ENCODE results near the gene ZNF33B.
"Not testable (repeated sequence)": the region's sequence is repeated elsewhere in the genome, so short reads cannot be mapped to it uniquely, and the experiment has no call there.

Gene ZNF33B

DNA sequence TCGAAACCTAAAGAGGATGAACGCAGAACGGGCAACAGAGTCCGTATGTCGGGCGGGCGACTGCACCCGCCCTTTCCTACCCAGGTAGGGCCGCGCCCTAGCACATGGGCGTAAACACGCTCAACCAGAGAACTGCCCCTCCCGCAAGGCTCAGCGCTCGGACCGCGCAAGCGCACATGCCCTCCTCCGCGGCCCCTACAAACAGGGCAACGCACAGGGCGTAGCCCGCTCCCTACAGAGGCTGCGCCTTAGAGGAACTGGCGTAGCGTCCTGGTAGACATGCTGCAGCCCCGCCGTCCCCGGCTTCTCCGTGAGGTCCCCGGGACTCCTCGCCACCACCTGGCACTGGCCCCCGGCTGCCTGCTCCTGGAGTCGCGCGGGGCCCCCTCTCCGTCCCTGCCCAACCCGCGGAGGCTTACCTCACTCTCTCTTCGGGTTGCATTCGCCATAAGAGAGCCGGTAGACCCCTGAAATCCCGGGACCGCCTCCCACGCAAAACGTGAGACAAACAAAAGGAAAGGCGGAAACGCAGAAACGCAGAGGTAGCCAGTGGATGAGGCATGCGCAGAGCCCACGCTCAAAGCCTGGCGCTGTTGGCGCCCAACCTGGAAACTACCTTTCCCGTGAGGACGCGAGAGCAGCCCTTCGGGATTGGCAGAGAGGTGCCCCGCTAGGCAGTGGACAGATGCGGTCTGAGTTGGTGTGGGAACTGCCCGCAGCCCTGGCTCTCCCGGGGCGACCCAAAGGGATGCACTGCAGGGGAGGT is at the start of gene ZNF33B:
Gene ZNF33B (minus strand): TSS at position 516 of the 766 bp plus-strand sequence. CDS start 1,642 bp downstream, outside the sequence.
- DNase-seq = peak; percentile 91

DNA sequence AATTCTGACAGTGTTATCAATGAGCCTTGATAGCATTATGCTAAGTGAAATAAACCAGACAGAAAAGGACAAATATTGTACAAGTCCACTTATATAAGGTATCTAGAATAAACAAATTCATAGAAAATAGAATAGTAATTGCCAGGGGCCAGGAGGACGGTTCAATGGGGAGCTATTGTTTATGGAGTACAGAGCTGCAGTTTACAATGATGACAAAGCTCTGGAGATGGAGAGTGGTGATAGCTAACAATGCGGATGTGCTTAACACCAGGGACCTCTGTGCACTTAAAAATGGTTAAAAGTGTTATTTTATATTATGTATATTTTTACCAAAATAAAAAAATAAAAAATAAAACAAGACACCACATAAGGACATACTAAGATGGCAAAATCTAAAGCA is 46.1 kb upstream of the ZNF33B start:
- no peak for DNase-seq

DNA sequence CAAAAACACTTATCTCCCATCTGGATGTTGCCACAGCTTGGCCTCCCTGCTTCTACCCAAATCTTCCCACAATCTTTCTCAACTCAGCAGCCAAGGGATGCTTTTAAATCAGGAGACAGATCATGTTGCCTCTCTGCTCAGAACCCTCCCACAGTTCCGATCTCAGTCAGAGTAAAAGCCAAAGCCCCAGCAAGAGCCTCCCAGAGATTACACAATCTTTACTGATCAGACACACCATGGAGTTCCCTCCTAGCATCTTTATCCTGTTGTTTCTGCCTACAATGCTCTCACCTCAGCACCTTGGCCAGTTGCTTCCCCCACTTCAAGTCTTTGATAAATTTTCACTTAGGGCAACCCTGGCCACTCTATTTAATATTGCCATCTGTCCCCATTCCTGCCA is 41.9 kb upstream of the ZNF33B start:
- DNase-seq = no peak

DNA sequence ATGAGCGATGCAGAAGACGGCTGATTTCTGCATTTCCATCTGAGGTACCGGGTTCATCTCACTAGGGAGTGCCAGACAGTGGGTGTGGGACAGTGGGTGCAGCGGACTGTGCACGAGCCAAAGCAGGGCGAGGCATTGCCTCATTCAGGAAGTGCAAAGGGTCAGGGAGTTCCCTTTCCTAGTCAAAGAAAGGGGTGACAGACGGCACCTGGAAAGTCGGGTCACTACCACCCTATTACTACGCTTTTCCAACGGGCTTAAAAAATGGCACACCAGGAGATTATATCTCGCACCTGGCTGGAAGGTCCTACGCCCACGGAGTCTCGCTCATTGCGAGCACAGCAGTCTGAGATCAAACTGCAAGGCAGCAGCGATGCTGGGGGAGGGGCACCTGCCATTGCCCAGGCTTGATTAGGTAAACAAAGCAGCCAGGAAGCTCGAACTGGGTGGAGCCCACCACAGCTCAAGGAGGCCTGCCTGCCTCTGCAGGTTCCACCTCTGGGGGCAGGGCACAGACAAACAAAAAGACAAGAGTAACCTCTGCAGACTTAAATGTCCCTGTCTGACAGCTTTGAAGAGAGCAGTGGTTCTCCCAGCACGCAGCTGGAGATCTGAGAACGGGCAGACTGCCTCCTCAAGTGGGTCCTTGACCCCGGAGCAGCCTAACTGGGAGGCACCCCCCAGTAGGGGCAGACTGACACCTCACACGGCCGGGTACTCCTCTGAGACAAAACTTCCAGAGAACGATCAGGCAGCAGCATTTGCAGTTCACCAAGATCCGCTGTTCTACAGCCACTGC is 27.0 kb upstream of the ZNF33B start:
- DNase-seq = not testable (repeated sequence)

DNA sequence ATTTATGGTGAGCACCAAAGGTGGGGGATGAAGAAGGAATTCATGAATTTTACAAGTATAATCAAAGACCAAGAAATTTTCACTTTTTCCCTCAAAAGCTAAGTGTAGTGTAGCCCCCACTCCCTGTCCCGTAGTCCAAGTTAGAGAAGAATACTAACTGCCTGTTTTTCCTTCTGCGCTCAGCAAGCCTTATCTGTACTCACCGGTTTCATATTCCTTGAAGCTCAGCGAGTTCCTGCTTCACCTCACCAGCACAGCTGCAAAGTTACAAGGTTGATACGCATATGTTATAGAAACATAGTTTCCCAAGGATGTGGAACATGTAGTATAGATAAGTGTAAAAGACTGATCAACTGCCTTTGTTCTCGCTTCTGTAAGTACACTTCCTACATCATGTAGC is 16.0 kb upstream of the ZNF33B start:
- DNase-seq = no peak

DNA sequence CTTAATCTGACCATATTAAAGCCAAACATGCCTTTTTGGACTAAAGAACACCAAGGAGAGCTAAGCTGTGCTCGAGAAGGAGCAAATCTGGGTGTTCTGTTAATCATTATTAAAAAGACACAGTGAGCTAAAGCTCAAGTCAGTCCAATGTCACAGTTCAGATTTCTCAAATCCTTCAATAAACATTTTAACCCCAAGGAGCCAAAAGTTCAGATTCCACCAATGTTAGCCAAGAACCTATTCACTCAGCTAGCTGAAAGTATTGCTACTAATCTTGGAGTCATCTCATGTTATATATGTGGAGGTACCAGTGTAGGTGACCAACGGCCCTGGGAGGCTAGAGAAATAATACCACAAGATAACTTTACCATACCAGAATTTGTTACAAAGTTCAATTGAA is 14.5 kb upstream of the ZNF33B start:
- no peak for DNase-seq

DNA sequence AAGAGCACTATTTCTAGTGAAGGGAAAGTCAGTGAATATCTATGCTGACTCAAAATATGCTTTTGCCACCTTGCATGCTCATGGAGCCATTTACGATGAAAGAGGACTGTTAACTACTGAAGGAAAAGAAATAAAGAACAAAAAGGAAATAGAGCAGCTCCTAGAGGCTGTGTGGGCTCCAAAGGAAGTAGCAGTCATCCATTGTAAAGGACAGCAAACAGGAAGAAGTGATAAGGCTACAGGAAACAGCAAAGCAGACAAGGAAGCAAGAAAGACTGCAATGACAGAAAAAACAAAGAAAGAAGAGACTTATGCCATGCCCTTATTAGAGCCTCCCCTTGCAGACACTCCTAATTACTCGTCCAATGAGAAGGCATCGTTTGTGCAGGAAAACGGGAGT is 12.0 kb upstream of the ZNF33B start:
- DNase-seq = no peak

DNA sequence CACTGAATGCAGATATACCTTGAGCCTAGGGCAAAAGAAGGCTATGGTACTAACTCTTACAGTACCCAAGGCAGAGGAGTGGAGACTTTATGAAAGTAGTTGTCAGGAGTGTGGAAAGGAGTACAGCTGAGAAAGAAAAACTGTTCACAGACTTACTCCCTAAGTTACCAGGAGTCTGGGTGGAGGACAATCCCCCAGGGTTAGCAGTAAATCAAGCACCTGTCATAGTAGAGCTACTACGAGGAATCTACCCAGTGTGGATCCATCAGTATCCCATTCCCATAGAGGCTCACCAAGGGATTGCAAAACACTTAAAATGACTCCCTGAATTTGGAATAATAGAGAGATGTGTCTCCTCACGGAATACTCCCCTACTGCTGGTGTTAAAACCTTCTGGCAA is 10.1 kb upstream of the ZNF33B start:
- DNase-seq = no peak

DNA sequence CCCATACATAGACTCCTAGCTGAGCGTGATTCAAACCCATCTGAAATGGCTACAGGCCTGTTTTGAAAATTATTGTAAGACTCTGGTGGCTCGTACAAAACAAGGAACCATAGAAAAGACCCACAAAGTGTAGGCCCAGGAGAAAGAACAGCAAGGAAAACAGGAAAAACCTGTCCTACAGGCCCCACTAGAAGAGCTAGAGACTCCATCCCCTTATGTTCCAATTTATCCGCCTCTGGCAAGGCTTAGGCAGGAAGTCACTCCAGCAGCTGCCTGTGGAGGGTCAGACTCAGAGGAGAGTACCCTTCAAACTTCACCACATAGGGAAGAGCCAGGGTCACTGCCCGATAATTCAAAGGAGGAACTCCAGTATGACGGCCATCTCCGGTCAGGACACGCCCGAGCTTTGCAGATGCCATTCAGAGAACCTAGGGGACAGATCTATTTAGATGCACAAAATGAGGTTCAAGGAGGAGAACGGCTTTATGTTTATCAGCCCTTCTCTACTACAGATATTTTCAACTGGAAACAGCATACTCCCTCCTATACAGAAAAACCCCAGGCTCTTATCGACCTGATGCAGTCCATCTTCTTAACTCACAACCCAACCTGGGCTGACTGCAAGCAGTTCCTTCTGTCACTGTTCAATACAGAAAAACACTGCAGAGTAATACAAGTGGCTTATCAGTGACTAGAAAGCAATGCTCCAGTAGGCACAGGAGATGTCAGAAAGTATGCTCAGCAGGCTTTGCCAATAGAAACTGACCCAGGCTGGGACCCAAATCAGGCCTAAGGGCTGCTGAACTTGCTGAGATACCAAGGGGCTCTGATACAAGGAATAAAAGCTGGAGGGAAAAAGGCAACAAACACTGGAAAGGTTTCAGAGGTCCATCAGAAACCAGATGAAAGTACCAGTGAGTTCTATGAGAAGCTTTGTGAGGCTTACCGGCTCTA is 8.6 kb upstream of the ZNF33B start:
- DNase-seq = no peak

DNA sequence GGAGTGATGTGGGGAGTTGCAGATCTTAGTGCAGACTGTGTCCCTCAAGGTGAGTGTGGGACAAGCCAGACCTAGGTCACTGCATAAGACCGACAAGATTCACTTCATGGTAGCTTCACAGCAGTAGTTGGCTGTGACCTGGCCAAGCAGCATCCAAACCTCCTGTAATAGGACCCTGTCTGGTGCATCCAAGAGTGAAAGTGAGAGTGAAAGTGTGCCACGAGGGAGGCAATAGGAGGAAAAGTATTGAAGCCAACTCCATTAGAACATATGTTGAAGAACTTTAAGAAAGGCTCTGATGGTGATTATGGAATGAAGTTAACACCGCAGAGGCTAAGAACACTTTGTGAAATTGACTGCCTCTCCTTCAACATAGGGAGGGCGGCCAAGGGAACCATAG is 7.8 kb upstream of the ZNF33B start:
- DNase-seq = no peak

DNA sequence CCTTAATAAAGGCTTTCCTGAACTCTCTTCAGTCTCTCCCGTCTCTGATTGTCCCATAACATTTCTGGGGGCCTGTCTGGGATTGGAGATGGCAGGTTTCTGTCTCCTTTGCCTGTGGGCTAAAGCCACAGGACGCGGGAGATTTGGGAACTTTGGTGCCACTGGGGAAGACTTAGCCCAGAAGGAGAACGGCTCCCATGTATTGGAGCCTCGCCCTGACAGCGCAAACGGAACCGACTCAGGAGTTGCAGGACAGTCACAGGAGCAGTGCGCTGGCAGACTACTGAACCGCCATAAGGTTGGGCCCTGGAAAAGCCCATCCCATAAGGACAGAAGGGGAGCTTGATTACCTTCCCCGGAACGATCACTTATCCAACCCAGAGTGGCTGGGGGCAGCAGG is 7.1 kb upstream of the ZNF33B start:
- no peak for DNase-seq

DNA sequence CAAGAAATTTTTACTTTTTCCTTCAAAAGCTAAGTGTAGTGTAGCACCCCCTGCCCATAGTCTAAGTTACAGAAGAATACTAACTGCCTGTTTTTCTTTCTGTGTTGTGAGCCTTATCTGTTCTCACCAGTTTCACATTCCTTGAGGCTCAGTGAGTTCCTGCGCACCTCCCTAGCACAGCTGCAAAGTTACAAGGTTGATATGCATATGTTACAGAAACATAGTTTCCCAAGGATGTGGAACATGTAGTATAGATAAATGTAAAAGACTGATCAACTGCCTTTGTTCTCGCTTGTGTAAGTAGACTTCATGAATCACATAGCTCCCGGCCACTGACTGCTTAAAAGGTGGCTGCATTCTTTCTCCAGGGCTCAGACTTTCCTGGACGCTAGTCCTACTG is 6.7 kb upstream of the ZNF33B start:
- DNase-seq = no peak

DNA sequence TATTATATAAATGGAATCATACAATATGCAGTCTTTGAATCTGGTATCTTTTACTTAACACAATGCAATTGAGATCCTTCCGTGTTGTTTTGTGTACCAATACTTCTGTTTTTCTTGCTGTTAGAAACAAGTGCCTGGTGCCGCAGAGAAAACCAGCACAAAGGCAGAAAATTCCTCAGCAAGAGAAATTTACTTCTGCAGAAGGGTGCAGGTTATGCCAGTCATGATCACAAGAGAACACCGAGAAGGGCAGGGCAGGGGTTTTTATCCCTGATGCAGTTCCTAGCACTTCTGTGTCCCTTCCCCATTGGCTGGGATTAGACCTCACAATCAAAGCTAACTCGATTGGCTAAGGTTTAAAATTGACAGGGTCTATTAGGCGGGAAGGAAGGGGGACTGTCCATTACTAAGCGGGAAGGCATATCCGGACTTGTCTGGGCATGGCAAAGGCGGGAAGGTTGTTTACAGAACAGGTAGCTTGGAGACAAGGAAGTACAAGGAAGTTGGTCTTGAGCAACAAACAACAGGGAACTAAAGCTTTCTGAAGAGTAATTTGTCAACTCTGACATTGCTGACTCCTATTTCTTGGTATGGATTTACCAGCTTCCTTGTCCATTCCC is 2.4 kb upstream of the ZNF33B start:
- DNase-seq = no peak

DNA sequence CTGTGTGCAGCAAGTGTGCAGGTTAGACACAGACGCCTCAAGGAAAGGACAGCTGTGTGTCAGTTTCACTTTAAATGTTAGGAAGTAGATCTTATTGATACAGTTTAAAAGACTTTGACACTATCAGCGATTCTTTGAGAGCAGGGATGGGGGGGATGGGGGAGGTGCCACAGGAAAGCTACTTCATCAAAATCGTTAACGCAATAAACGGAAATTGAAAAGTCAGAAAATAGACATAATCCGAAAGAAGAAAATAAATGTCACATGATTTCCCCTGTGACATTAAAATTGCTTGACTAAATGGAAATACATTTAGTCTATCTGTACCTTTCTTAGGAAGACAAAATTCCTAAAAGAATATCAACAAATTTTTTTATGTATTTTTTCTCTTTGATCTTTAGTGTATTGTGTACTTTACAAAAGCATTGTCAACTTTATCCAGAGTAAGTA is 476 bp upstream of the ZNF33B start:
- peak; percentile 10 for DNase-seq

DNA sequence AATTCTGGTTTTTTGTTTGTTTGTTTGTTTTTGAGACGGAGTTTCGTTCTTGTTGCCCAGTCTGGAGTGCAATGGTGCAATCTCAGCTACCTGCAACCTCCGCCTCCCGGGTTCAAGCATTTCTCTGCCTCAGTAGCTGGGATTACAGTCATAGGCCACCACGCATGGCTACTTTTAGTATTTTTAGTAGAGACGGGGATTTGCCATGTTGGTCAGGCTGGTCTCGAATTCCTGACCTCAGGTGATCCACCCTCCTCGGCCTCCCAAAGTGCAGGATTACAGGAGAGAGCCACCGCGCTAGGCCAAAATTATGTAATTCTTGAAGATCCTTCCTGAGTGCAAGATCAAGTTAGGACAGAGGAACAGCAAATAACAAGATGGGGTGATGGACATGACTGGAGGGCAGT is 719 bp downstream of the ZNF33B start:
- DNase-seq = no peak

DNA sequence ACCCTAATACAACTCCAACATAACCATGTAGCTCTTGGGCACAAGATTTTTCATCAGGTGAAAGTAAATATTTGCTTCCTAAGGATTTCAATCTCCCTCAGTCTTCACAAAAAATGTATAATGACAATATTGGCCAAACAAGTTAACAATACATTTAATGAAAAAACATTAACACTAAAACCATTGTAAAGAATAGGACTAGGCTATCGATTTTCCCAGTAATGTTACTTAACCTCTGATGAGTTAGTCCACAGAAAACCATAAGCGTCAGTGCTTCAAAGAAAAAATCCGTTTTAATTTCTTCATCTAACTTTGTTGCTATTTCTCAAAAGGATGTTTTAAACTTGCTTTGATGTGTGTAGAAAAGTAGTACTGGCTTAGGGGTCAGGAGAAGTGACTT is 1.2 kb downstream of the ZNF33B start:
- DNase-seq = no peak

DNA sequence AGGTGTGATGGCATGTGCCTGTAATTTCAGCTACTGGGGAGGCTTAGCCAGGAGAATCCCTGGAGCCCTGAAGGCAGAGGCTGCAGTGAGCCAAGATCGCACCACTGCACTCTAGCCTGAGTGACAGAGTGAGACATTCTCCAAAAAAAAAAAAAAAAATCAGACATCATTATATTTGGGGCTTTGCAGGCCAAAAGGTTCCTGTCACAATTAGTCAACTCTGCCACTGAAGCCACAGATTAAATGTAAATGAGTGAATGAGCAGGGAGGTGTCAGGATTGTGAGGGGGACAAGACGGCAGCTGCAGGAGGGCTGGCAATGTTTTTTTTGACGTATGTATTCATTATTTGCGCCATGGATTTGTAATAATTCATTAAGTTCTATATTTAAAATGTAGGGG is 3.3 kb downstream of the ZNF33B start:
- DNase-seq = no peak

DNA sequence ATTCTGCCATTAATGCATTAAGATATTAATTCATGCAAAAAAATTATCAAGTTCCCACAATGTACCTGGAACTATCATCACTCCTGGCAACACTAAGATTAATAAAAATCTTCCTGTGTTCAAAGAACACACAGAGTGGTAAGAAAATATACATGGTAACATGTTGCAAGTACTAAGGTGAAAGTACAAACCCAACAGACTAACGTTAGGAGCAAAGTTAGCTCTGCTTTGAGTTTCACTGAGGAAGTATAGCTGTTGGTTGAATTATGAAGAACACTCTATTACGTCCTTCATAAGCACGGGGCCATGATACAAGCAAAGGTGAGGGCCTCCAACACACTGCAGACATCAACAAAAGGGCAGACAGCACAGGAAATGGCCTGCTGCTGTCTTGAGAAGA is 5.8 kb downstream of the ZNF33B start:
- DNase-seq = no peak

DNA sequence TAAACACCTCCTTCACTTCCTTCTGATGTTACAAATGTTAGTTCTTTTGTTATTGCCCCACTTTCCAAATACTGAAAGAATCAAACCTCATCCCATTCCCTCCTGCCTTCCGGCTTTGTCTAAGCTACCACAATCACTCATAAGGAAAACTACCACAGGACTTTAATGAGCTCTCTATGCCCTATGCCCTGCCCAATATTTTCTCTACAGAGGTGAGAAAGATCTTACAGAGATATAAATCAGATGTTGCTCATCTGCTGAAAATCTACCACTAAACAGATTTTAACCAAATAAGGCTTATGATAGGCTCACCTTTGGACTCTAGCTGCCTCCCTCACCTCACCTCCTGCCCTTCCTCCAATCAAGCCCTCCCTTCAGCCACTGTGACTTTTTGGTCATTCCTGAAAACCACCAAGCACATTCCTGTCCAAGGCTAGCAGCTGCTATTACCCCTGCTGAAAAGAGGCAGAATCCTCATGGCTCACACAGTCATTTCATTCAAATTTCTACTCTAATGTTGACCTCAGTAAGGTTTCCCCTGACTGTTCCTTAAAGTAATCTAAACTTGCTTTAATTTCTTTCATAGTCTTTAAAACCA is 7.7 kb downstream of the ZNF33B start:
- no peak for DNase-seq

DNA sequence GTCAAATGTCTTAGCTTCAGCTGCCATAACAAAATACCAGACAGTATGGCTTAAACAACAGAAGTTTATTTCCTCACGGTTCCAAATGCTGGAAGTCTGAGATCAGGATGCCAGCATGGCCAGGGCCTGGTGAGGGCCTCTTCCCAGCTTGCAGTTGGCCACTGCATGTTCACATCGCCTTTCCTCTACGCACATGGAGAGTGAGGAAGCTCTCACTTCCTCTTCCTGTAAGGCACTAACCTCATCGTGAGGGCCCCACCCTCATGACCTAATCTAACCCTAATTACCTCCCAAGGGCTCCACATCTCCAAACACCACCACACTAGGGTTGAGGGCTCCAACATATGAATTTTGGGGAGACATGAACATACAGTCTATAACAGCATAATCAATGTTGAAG is 14.4 kb downstream of the ZNF33B start:
- no peak for DNase-seq

DNA sequence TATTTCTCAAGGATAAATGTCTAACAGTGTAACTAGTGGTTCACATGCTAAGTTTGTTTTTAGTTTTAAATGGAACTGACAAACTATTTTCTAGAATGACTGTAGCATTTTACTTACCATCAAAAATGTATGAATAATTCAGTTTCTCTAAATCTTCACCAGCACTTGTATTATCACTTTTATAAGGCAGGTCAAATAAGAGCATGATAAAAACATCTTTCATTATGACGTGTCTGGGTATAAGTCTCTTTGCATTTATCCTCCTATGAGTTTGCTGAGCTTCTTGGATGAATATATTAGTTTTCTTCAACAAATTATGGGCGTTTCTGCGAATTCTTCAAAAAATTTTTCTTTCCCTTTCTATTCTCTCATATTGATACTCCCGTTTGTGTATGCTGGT is 19.9 kb downstream of the ZNF33B start:
- DNase-seq = no peak

DNA sequence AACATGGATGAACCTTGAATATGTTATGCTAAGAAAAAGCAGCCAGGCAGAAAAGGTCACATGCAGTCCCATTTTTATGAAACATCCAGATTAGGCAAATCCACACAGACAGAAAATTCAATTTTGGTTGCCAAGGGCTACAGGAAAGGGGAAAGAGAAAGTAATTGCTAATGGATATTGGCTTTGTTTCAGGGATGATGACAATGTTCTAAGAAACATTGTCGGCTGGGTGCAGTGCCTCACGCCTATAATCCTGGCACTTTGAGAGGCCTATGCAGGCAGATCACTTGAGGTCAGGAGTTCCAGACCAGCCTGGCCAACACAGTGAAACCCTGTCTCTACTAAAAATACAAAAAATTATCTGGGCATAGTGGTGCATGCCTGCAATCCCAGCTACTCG is 23.0 kb downstream of the ZNF33B start:
- DNase-seq = no peak
